GM12801 (cell line): ENCODE results near the gene DCUN1D1.

Source experiments
- TF ChIP-seq, protein P1 (sequence below): IDR thresholded peaks from one replicate; pipeline ENCODE4 v1.5.1; 2011; ENCODE audit warnings: control low read depth; ENCODE audit not compliant: insufficient read length; ENCODE audit errors: extremely low read depth

DCUN1D1 gene

GRCh38 chr3:182947888-182948287 is 32.5 kb downstream of the DCUN1D1 start:
- TF ChIP-seq, protein P1, sequence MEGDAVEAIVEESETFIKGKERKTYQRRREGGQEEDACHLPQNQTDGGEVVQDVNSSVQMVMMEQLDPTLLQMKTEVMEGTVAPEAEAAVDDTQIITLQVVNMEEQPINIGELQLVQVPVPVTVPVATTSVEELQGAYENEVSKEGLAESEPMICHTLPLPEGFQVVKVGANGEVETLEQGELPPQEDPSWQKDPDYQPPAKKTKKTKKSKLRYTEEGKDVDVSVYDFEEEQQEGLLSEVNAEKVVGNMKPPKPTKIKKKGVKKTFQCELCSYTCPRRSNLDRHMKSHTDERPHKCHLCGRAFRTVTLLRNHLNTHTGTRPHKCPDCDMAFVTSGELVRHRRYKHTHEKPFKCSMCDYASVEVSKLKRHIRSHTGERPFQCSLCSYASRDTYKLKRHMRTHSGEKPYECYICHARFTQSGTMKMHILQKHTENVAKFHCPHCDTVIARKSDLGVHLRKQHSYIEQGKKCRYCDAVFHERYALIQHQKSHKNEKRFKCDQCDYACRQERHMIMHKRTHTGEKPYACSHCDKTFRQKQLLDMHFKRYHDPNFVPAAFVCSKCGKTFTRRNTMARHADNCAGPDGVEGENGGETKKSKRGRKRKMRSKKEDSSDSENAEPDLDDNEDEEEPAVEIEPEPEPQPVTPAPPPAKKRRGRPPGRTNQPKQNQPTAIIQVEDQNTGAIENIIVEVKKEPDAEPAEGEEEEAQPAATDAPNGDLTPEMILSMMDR: no peak

DNA sequence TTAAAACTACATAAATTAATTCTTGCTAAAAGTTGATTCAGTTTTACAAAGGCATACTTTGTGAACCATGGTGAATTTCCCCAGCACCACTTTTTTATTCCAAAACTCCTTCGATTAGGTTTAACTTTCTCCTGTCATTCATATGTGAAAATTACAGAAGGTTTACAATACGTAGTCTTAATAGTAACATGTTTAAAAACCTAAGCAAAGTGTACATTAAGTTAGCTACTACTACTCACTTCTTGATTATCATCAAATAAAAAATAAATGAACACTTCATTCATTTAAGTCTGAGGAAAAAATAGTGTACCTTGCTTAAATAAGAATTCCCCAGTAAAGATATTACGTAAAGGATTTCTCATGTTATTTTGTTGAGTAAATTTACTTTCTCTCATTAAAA is 38.6 kb downstream of the DCUN1D1 start:
- TF ChIP-seq, protein P1: no peak

- TF ChIP-seq, protein P1: no peak
These were observed 40.0 kb downstream of the DCUN1D1 start for GRCh38 chr3:182940266-182940808.

GRCh38 chr3:182937293-182938051 is 42.9 kb downstream of the DCUN1D1 start:
- TF ChIP-seq, protein P1: no peak

- TF ChIP-seq, protein P1: no peak
These were observed 43.4 kb downstream of the DCUN1D1 start for GRCh38 chr3:182936918-182937285.

GRCh38 chr3:182936239-182936917 is 44.0 kb downstream of the DCUN1D1 start:
- TF ChIP-seq, protein P1: no peak

DNA sequence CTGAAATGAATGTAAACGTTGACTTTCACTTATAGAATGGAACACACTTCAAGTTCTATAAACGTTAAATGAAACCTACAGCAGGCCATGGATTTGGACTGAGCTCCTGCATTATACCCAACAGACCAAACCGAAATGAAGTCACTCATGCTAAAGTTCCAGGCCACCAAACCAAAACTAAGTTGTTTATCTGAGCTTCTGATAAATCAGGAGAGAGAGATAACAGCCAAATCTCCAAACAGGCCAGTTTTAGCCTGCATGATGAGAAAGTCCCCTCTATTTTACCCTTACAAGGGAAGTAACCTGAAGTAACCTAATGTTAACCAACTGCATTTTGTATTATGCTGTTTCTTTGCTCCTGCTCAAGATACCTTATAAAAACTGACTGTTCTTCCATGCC is 44.5 kb downstream of the DCUN1D1 start:
- TF ChIP-seq, protein P1: no peak
